T-helper 2 cell treated with Interferon-gamma antibody and Interleukin-4, amounts not matched to agents 5 μg/mL and 100 μg/mL, for 36 hours (primary cell): ENCODE results near the gene THBS1.

Experiments used
- DNase-seq: peaks from one replicate; pipeline ENCODE4 v3.0.0; 2021; ENCODE audit warnings: low spot score
- H3K27ac Mint-ChIP-seq: one replicate; pipeline ENCODE4 v1.8.0; 2021; ENCODE audit warnings: mild to moderate bottlenecking, mixed read lengths
- H3K27me3 Mint-ChIP-seq: one replicate; pipeline ENCODE4 v1.8.0; 2021; ENCODE audit warnings: low read depth, mixed read lengths
- H3K36me3 Mint-ChIP-seq: one replicate; pipeline ENCODE4 v1.8.0; 2021; ENCODE audit warnings: low read depth, mixed read lengths
- H3K4me1 Mint-ChIP-seq: one replicate; pipeline ENCODE4 v1.8.0; 2021; ENCODE audit warnings: low read depth, mixed read lengths
- H3K4me3 Mint-ChIP-seq: one replicate; pipeline ENCODE4 v1.8.0; 2022; ENCODE audit warnings: mild to moderate bottlenecking, moderate library complexity, mixed read lengths
- H3K9me3 Mint-ChIP-seq: one replicate; pipeline ENCODE4 v1.8.0; 2021; ENCODE audit warnings: mixed read lengths

THBS1 gene

DNA sequence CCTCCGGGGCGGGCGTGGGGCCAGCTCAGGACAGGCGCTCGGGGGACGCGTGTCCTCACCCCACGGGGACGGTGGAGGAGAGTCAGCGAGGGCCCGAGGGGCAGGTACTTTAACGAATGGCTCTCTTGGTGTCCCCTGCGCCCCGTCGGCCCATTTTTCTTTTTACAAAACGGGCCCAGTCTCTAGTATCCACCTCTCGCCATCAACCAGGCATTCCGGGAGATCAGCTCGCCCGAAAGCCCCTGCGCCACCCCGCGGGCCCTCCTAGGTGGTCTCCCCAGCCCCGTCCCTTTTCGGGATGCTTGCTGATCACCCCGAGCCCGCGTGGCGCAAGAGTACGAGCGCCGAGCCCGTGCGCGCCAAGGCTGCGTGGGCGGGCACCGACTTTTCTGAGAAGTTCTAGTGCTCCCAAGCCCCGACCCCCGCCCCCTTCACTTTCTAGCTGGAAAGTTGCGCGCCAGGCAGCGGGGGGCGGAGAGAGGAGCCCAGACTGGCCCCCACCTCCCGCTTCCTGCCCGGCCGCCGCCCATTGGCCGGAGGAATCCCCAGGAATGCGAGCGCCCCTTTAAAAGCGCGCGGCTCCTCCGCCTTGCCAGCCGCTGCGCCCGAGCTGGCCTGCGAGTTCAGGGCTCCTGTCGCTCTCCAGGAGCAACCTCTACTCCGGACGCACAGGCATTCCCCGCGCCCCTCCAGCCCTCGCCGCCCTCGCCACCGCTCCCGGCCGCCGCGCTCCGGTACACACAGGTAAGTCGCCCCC, at the start of gene THBS1:
Gene THBS1, plus strand, starts transcription at position 595 of the 757 bp plus-strand sequence. CDS start 779 bp downstream, outside the sequence.
- H3K27ac Mint-ChIP-seq = no peak within 1 kb of the TSS
- H3K4me3 Mint-ChIP-seq = peak within 1 kb of the TSS; percentile 63
- peaks cover 67% of the 10 kb centered on the region for H3K27me3 Mint-ChIP-seq
- peak; percentile 45 for DNase-seq
- H3K36me3 Mint-ChIP-seq = no peaks in the 10 kb centered on the region
- H3K9me3 Mint-ChIP-seq = no peaks in the 10 kb centered on the region
- peaks cover 11% of the 10 kb centered on the region for H3K4me1 Mint-ChIP-seq

DNA sequence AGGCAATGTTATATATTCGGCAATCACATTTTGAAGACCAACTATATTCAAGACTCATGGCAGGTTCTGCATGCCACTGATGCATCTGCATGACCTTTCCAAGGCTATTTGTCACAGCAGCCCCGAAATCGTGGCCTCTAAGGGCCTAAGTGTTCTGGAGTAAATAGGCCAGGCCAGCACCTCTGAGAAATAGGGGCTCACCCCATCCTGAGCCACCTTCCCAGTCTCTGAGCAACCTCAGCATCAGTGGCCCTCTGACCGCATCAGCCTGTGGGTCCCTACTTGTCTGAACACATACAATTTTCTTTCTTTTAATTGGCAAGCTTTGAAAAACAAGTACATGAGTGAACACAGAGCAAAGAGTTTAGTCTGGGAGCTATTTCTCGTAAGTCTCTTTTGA, 45.9 kb upstream of the THBS1 start:
- no peak for DNase-seq
- H3K4me3 Mint-ChIP-seq = no peak overlapping the region
- peaks cover 2% of the 10 kb centered on the region for H3K27me3 Mint-ChIP-seq
- H3K4me1 Mint-ChIP-seq = peaks cover 2% of the 10 kb centered on the region
- no peaks in the 10 kb centered on the region for H3K36me3 Mint-ChIP-seq
- no peak overlapping the region for H3K27ac Mint-ChIP-seq
- H3K9me3 Mint-ChIP-seq = no peaks in the 10 kb centered on the region

- Mint-ChIP-seq H3K27ac (no peak overlapping the region), H3K4me3 (no peak overlapping the region), H3K27me3 (peaks cover 2% of the 10 kb centered on the region), H3K4me1 (peaks cover 2% of the 10 kb centered on the region), H3K9me3 (no peaks in the 10 kb centered on the region), H3K36me3 (no peaks in the 10 kb centered on the region)
- DNase-seq = no peak
Measured at GRCh38 chr15:39535466-39535865, 45.4 kb upstream of the THBS1 start.

- Mint-ChIP-seq H3K36me3 (no peaks in the 10 kb centered on the region), H3K27me3 (no peaks in the 10 kb centered on the region), H3K9me3 (no peaks in the 10 kb centered on the region), H3K4me1 (no peaks in the 10 kb centered on the region), H3K4me3 (no peak overlapping the region), H3K27ac (no peak overlapping the region)
- DNase-seq = no peak
Measured at GRCh38 chr15:39538936-39539335, 41.9 kb upstream of the THBS1 start.

GRCh38 chr15:39539466-39539865, 41.4 kb upstream of the THBS1 start:
- H3K9me3 Mint-ChIP-seq = no peaks in the 10 kb centered on the region

GRCh38 chr15:39539973-39540558, 40.8 kb upstream of the THBS1 start:
- Mint-ChIP-seq H3K27ac (no peak overlapping the region), H3K4me3 (no peak overlapping the region), H3K36me3 (no peaks in the 10 kb centered on the region), H3K27me3 (no peaks in the 10 kb centered on the region), H3K4me1 (no peaks in the 10 kb centered on the region), H3K9me3 (no peaks in the 10 kb centered on the region)
- no peak for DNase-seq

More at GRCh38 chr15:39539466-39539865, 41.4 kb upstream of the THBS1 start:
- no peak overlapping the region for H3K4me3 Mint-ChIP-seq
- H3K4me1 Mint-ChIP-seq = no peaks in the 10 kb centered on the region
- no peaks in the 10 kb centered on the region for H3K36me3 Mint-ChIP-seq
- H3K27ac Mint-ChIP-seq = no peak overlapping the region
- H3K27me3 Mint-ChIP-seq = no peaks in the 10 kb centered on the region
- DNase-seq = no peak

DNA sequence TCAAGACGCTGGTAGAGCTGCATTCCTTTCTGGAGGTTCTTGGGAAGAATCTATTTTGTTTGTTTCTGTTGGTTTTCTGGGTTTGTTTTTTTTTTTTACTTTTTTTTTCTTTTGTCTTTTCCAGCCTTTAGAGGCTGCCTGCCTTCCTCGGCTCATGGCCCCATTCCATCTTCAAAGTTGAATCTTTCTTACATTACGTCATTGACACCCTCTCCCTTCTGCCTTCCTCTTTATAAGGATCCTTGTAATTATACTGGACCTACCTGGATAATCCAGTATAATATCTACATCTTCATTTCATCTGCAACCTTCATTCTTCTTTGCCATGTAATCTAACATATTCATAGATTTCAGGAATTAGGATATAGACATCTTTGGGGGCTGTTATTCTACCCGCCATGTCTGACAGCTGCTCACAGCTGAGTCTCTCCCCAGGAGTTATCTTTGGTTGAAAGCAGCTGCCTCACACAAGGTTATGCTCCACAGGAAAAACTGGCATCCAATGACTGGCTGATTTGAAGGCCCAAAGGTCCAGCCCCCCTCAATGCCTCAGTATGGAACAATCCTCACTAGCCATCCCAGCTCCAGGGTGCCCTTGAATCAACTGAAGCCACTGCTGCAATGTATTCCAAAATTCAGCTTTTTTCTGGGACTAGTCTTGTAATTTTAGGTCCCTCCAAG, 38.4 kb upstream of the THBS1 start:
- Mint-ChIP-seq H3K4me3 (no peak overlapping the region), H3K27me3 (peaks cover 3% of the 10 kb centered on the region), H3K9me3 (no peaks in the 10 kb centered on the region), H3K27ac (no peak overlapping the region), H3K36me3 (no peaks in the 10 kb centered on the region), H3K4me1 (no peaks in the 10 kb centered on the region)
- no peak for DNase-seq

DNA sequence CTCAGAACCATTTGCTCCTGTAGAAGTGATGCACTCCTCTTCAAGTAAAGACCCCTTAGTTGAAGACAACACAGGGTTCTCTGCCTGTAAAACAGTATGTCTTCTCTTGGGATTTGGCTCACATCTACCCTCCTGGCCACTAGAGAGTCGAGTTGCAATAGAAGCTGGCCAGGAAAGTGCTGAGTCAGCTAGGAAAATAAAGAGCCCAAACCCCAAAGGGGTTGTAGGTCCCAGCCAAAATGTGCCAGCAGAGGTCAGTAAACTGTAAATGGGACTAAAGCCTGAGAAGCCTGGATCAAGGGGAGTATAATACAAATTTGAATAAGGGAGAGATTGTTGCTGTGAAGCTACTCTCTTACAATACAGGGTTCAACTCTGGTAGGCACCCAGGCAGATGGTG, 37.2 kb upstream of the THBS1 start:
- H3K4me1 Mint-ChIP-seq = no peaks in the 10 kb centered on the region
- no peaks in the 10 kb centered on the region for H3K9me3 Mint-ChIP-seq
- no peak for DNase-seq
- H3K27me3 Mint-ChIP-seq = peaks cover 4% of the 10 kb centered on the region
- H3K36me3 Mint-ChIP-seq = no peaks in the 10 kb centered on the region
- no peak overlapping the region for H3K4me3 Mint-ChIP-seq
- no peak overlapping the region for H3K27ac Mint-ChIP-seq

GRCh38 chr15:39546842-39547241, 34.0 kb upstream of the THBS1 start:
- Mint-ChIP-seq H3K36me3 (no peaks in the 10 kb centered on the region), H3K9me3 (no peaks in the 10 kb centered on the region), H3K27me3 (peaks cover 13% of the 10 kb centered on the region), H3K4me1 (no peaks in the 10 kb centered on the region), H3K27ac (no peak overlapping the region), H3K4me3 (no peak overlapping the region)
- no peak for DNase-seq

GRCh38 chr15:39548561-39548960, 32.3 kb upstream of the THBS1 start:
- Mint-ChIP-seq H3K36me3 (no peaks in the 10 kb centered on the region), H3K4me1 (peaks cover 2% of the 10 kb centered on the region), H3K4me3 (no peak overlapping the region), H3K9me3 (no peaks in the 10 kb centered on the region), H3K27me3 (peaks cover 15% of the 10 kb centered on the region), H3K27ac (no peak overlapping the region)
- DNase-seq = no peak

- Mint-ChIP-seq H3K27ac (no peak overlapping the region), H3K4me1 (peaks cover 9% of the 10 kb centered on the region), H3K9me3 (no peaks in the 10 kb centered on the region), H3K36me3 (no peaks in the 10 kb centered on the region), H3K4me3 (no peak overlapping the region), H3K27me3 (peaks cover 16% of the 10 kb centered on the region)
- DNase-seq = no peak
Measured at GRCh38 chr15:39549912-39550311, 31.0 kb upstream of the THBS1 start.

DNA sequence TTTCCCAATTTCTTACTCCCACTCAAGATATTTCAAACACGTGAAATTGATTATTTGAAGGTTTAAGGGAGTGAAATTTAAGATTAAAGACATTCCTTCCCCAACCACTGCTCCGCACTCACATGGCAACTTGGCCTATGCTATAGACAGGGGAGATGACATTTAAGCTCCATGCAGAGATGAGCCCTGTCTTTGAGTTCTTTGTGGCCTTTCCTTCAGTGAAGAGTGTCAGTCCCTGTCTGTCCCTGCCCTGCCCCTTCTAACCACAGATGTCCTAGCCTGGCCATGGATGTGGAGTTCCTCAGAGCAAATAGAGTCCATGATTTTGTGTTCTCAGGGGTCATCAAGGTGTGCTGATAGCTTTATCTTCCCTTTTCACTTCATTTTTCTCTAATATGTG, 29.4 kb upstream of the THBS1 start:
- Mint-ChIP-seq H3K9me3 (no peaks in the 10 kb centered on the region), H3K27me3 (peaks cover 16% of the 10 kb centered on the region), H3K36me3 (no peaks in the 10 kb centered on the region), H3K4me1 (peaks cover 9% of the 10 kb centered on the region), H3K4me3 (no peak overlapping the region), H3K27ac (no peak overlapping the region)
- DNase-seq = no peak

GRCh38 chr15:39552556-39552955, 28.3 kb upstream of the THBS1 start:
- Mint-ChIP-seq H3K4me3 (no peak overlapping the region), H3K27ac (no peak overlapping the region)

GRCh38 chr15:39553947-39554693, 26.8 kb upstream of the THBS1 start:
- Mint-ChIP-seq H3K9me3 (no peaks in the 10 kb centered on the region), H3K27ac (no peak overlapping the region), H3K27me3 (peaks cover 19% of the 10 kb centered on the region), H3K36me3 (no peaks in the 10 kb centered on the region), H3K4me3 (no peak overlapping the region), H3K4me1 (peaks cover 9% of the 10 kb centered on the region)
- no peak for DNase-seq

More at GRCh38 chr15:39552556-39552955, 28.3 kb upstream of the THBS1 start:
- no peaks in the 10 kb centered on the region for H3K36me3 Mint-ChIP-seq
- peaks cover 13% of the 10 kb centered on the region for H3K27me3 Mint-ChIP-seq
- peaks cover 9% of the 10 kb centered on the region for H3K4me1 Mint-ChIP-seq
- no peak for DNase-seq
- no peaks in the 10 kb centered on the region for H3K9me3 Mint-ChIP-seq
